GM12891 (cell line): Measurements from ENCODE around the gene XCR1.
A peak's percentile ranks its signal among the peaks of the same experiment; 100 is the strongest.
"Not testable (repeated sequence)": the region's sequence is repeated elsewhere in the genome, so short reads cannot be mapped to it uniquely, and the experiment has no call there.

Experiments
- DNase-seq: peaks from one replicate; pipeline ENCODE4 v3.0.0; 2011; ENCODE audit warnings: low spot score; ENCODE audit not compliant: insufficient read length
- FAIRE-seq: peaks from 2 replicates; lab custom pipeline; 2011; peaks lifted over from hg19 to GRCh38; lab: Jason Lieb, UNC
- PAX5 ChIP-seq: IDR thresholded peaks from 2 replicates; pipeline ENCODE4 v1.6.1; 2011; ENCODE audit warnings: low read length, moderate library complexity, mild to moderate bottlenecking; ENCODE audit not compliant: insufficient read depth, severe bottlenecking
- POLR2A ChIP-seq: IDR thresholded peaks from 2 replicates; pipeline ENCODE4 v1.6.1; 2011; ENCODE audit warnings: low read depth, low read length, control low read depth
- POLR2AphosphoS5 ChIP-seq: IDR thresholded peaks from 2 replicates; pipeline ENCODE4 v1.6.1; 2011; ENCODE audit warnings: low read depth, low read length, control low read depth
- POU2F2 ChIP-seq: IDR thresholded peaks from 2 replicates; pipeline ENCODE4 v1.6.1; 2011; ENCODE audit warnings: low read depth, mild to moderate bottlenecking, control low read depth, low read length, moderate library complexity
- SPI1 ChIP-seq: IDR thresholded peaks from 2 replicates; pipeline ENCODE4 v1.6.1; 2011; ENCODE audit warnings: low read depth, low read length, control low read depth
- TAF1 ChIP-seq: IDR thresholded peaks from 2 replicates; pipeline ENCODE4 v1.6.1; 2011; ENCODE audit warnings: low read depth, low read length, control low read depth

Gene XCR1

DNA sequence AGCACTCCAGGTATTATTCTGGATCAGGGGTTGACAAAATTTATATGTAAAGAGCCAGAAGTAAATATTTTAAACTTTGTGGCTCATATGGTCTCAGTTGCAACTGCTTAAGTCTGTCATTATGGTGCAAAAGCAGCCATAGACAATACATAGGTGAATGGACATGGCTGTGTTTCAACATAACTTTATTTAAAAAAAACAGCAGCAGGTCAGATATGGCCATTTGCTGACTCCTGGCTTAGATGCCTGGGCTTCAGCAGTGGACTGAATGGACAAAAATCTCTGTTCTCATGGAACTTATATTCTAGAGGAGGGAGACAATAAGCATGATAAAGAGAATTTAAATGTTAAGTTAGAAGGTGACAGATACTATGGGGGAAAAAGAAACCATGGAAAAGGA, 20.0 kb downstream of the XCR1 start:
- TF ChIP-seq POLR2A = no peak
- TF ChIP-seq POLR2AphosphoS5 = no peak
- TF ChIP-seq POU2F2 = no peak
- no peak for TF ChIP-seq PAX5
- no peak for TF ChIP-seq TAF1
- no peak for TF ChIP-seq SPI1
- no peak for FAIRE-seq
- no peak for DNase-seq

GRCh38 chr3:46006238-46007032, 20.8 kb downstream of the XCR1 start:
- TF ChIP-seq PAX5 (no peak), POU2F2 (no peak)
- DNase-seq (no peak), FAIRE-seq (no peak)

GRCh38 chr3:46003706-46004105, 23.6 kb downstream of the XCR1 start:
- not testable (repeated sequence) for FAIRE-seq, DNase-seq

GRCh38 chr3:46001178-46001577, 26.1 kb downstream of the XCR1 start:
- TF ChIP-seq POLR2AphosphoS5 = no peak
- no peak for TF ChIP-seq POU2F2
- TF ChIP-seq POLR2A = no peak
- no peak for TF ChIP-seq TAF1
- TF ChIP-seq SPI1 = no peak
- TF ChIP-seq PAX5 = no peak
- DNase-seq = no peak
- no peak for FAIRE-seq

GRCh38 chr3:45997942-45998341, 29.3 kb downstream of the XCR1 start:
- TF ChIP-seq TAF1 = no peak
- no peak for TF ChIP-seq POLR2A
- no peak for TF ChIP-seq PAX5
- TF ChIP-seq POLR2AphosphoS5 = no peak
- no peak for TF ChIP-seq SPI1
- no peak for TF ChIP-seq POU2F2
- DNase-seq = no peak
- no peak for FAIRE-seq

- DNase-seq = not testable (repeated sequence)
Observed at GRCh38 chr3:45997499-45997898, 29.8 kb downstream of the XCR1 start.

GRCh38 chr3:45995236-45996192, 31.8 kb downstream of the XCR1 start, which contains the start of gene FYCO1:
TSS of gene FYCO1 (minus strand) at chr3:45995824. CDS start at chr3:45984910, 10,914 bp downstream.
- FAIRE-seq (peak; percentile 95), DNase-seq (peak; percentile 92)
- TF ChIP-seq POLR2A (peak; percentile 65; the same call in 1 of the 2 replicates), PAX5 (no peak), POU2F2 (no peak), TAF1 (peak; percentile 73; the same call in 1 of the 2 replicates), SPI1 (peak; percentile 62), POLR2AphosphoS5 (no peak)

More at GRCh38 chr3:45997499-45997898, 29.8 kb downstream of the XCR1 start:
- FAIRE-seq = not testable (repeated sequence)

GRCh38 chr3:45994419-45995235, 32.7 kb downstream of the XCR1 start:
- DNase-seq = no peak
- peak; percentile 35 for FAIRE-seq
- TF ChIP-seq POLR2AphosphoS5 (peak; percentile 27; the same call in 1 of the 2 replicates), POLR2A (no peak)

- TF ChIP-seq SPI1 (peak; percentile 78), TAF1 (no peak), POU2F2 (no peak), POLR2A (no peak)
- peak; percentile 82 for FAIRE-seq
Observed at GRCh38 chr3:45993421-45994027, 33.8 kb downstream of the XCR1 start.

More at GRCh38 chr3:45993421-45994027, 33.8 kb downstream of the XCR1 start:
- DNase-seq = no peak
